ENCODE data around the gene RBP4.

RBP4 gene

GRCh38 chr10:93604146-93604545 lies 3.1 kb upstream of the RBP4 start:
- no peak for DNase-seq (ENCODE audit: low read depth)
- TF ChIP-seq CTCF (IDR thresholded peaks at IDR 0.05; ENCODE audit: low read depth, low read length, missing control alignments) = no peak
- no peak overlapping the region for H3K4me3 ChIP-seq (ENCODE audit: low read depth, low read length)

GRCh38 chr10:93603023-93603422 lies 2.0 kb upstream of the RBP4 start:
- no peak for TF ChIP-seq CTCF (IDR thresholded peaks at IDR 0.05; ENCODE audit: low read depth, low read length, missing control alignments)
- DNase-seq (ENCODE audit: low read depth) = no peak
- no peak overlapping the region for H3K4me3 ChIP-seq (ENCODE audit: low read depth, low read length)

GRCh38 chr10:93601774-93602162 lies 733 bp upstream of the RBP4 start:
- no peak overlapping the region for H3K4me3 ChIP-seq (ENCODE audit: low read depth, low read length)
- no peak for TF ChIP-seq CTCF (IDR thresholded peaks at IDR 0.05; ENCODE audit: low read depth, low read length, missing control alignments)
- DNase-seq (ENCODE audit: low read depth) = no peak

GRCh38 chr10:93600446-93601145 lies 439 bp downstream of the RBP4 start:
- TF ChIP-seq CTCF (IDR thresholded peaks at IDR 0.05; ENCODE audit: low read depth, low read length, missing control alignments) = no peak
- no peak for DNase-seq (ENCODE audit: low read depth)
- no peak overlapping the region for H3K4me3 ChIP-seq (ENCODE audit: low read depth, low read length)

- no peak for TF ChIP-seq CTCF (IDR thresholded peaks at IDR 0.05; ENCODE audit: low read depth, low read length, missing control alignments)
- no peak for DNase-seq (ENCODE audit: low read depth)
- no peak overlapping the region for H3K4me3 ChIP-seq (ENCODE audit: low read depth, low read length)
Observed at GRCh38 chr10:93599778-93600177, 1.3 kb downstream of the RBP4 start.

- DNase-seq (ENCODE audit: low read depth) = no peak
- TF ChIP-seq CTCF (IDR thresholded peaks at IDR 0.05; ENCODE audit: low read depth, low read length, missing control alignments) = no peak
- H3K4me3 ChIP-seq (ENCODE audit: low read depth, low read length) = no peak overlapping the region
Observed at GRCh38 chr10:93599335-93599734, 1.7 kb downstream of the RBP4 start.

- TF ChIP-seq CTCF (IDR thresholded peaks at IDR 0.05; ENCODE audit: low read depth, low read length, missing control alignments) = no peak
- no peak overlapping the region for H3K4me3 ChIP-seq (ENCODE audit: low read depth, low read length)
- DNase-seq (ENCODE audit: low read depth) = no peak
Observed at GRCh38 chr10:93598157-93598556, 2.9 kb downstream of the RBP4 start.
